SK-N-DZ (cell line): Measurements from ENCODE around the gene TRPM7.
"Not testable (repeated sequence)": the region's sequence is repeated elsewhere in the genome, so short reads cannot be mapped to it uniquely, and the experiment has no call there.

Experiments
- DNase-seq: peaks from one replicate; pipeline ENCODE4 v3.0.0-alpha.2; 2015; ENCODE audit warnings: low spot score

TRPM7 gene

GRCh38 chr15:50670115-50670514, 16.5 kb downstream of the TRPM7 start:
- no peak for DNase-seq

GRCh38 chr15:50669611-50670010, 17.0 kb downstream of the TRPM7 start:
- DNase-seq, result no peak

GRCh38 chr15:50665938-50666337, 20.7 kb downstream of the TRPM7 start:
- no peak for DNase-seq

- DNase-seq, result no peak
These were observed 31.0 kb downstream of the TRPM7 start for GRCh38 chr15:50655555-50655954.

GRCh38 chr15:50653156-50653743, 33.3 kb downstream of the TRPM7 start:
- DNase-seq, result no peak

GRCh38 chr15:50652671-50653070, 33.9 kb downstream of the TRPM7 start:
- no peak for DNase-seq

GRCh38 chr15:50641318-50641717, 45.3 kb downstream of the TRPM7 start:
- DNase-seq, result no peak

GRCh38 chr15:50636146-50636545, 50.5 kb downstream of the TRPM7 start:
- DNase-seq, result no peak

GRCh38 chr15:50633653-50634052, 52.9 kb downstream of the TRPM7 start:
- no peak for DNase-seq

- no peak for DNase-seq
These were observed 58.2 kb downstream of the TRPM7 start for GRCh38 chr15:50628421-50628820.

GRCh38 chr15:50627351-50628055, 59.1 kb downstream of the TRPM7 start:
- no peak for DNase-seq

GRCh38 chr15:50624616-50625168, 61.9 kb downstream of the TRPM7 start:
- DNase-seq, result no peak

GRCh38 chr15:50622361-50622943, 64.1 kb downstream of the TRPM7 start:
- not testable (repeated sequence) for DNase-seq

GRCh38 chr15:50616960-50617359, 69.6 kb downstream of the TRPM7 start:
- DNase-seq, result not testable (repeated sequence)

- DNase-seq, result not testable (repeated sequence)
These were observed 70.0 kb downstream of the TRPM7 start for GRCh38 chr15:50616554-50616953.

GRCh38 chr15:50613600-50613999, 73.0 kb downstream of the TRPM7 start:
- no peak for DNase-seq

GRCh38 chr15:50607129-50607528, 79.5 kb downstream of the TRPM7 start:
- DNase-seq, result no peak

- DNase-seq, result no peak
These were observed 81.1 kb downstream of the TRPM7 start for GRCh38 chr15:50605462-50605861.

- not testable (repeated sequence) for DNase-seq
These were observed 84.6 kb downstream of the TRPM7 start for GRCh38 chr15:50602028-50602427.

GRCh38 chr15:50594311-50594710, 92.3 kb downstream of the TRPM7 start:
- no peak for DNase-seq

- DNase-seq, result no peak
These were observed 92.8 kb downstream of the TRPM7 start for GRCh38 chr15:50593761-50594160.

GRCh38 chr15:50590288-50590687, 96.3 kb downstream of the TRPM7 start:
- no peak for DNase-seq

- DNase-seq, result no peak
These were observed 109.1 kb downstream of the TRPM7 start for GRCh38 chr15:50577492-50577891.
